Endothelial cell of umbilical vein (primary cell): ENCODE measurements around the gene NTSR1. TPM values are rescaled to one million over a fixed set of nuclear protein-coding genes. Genes with fewer than 3 reads are reported as not detected.

ENCODE experiments used
- BruUV-seq: library from RNA; stranded (reverse); fragments of 400-500 nt; replicated peaks from 2 replicates; lab custom pipeline; 2021; lab: Mats Ljungman, UMichigan
- CTCF ChIA-PET: fragments of 300-600, 350-600 bp; sonication (Branson Sonifier 250); formaldehyde crosslinking; loops from one replicate; lab custom pipeline; 2021; ENCODE audit warnings: antibody characterized with exemption, inconsistent platforms; lab: Charles Lee
- POLR2A ChIA-PET: fragments of 300-600, 350-600 bp; sonication (Branson Sonifier 250); formaldehyde crosslinking; loops from one replicate; lab custom pipeline; 2021; ENCODE audit warnings: antibody characterized with exemption, inconsistent platforms; lab: Charles Lee
- DNase-seq: peaks from one replicate; pipeline ENCODE4 v3.0.0-alpha.2; 2011; ENCODE audit warnings: low read depth, low spot score
- FAIRE-seq: peaks from 2 replicates; lab custom pipeline; 2011; peaks lifted over from hg19 to GRCh38; lab: Jason Lieb, UNC
- H2AFZ ChIP-seq: 2 replicates; pipeline ENCODE4 v1.6.0; 2012; ENCODE audit warnings: low read depth, low read length, control low read depth, inconsistent platforms
- H3K27ac ChIP-seq: 2 replicates; pipeline ENCODE4 v1.5.1; 2011; ENCODE audit warnings: low read depth, mild to moderate bottlenecking, control low read depth, low read length, moderate library complexity; ENCODE audit not compliant: insufficient read depth
- H3K27me3 ChIP-seq, 2 experiments: 2 replicates each; pipeline versions ENCODE4 v1.6.0 to v1.6.1; 2011; ENCODE audit warnings: low read length in 2 of 2, mixed read lengths in 1 of 2; ENCODE audit not compliant: control insufficient read depth in 2 of 2, insufficient read depth in 2 of 2
- H3K36me3 ChIP-seq, 2 experiments: 2 replicates in 1 of 2; 3 replicates in 1 of 2; pipeline ENCODE4 v1.5.1; 2011; ENCODE audit warnings: low read length in 2 of 2, mild to moderate bottlenecking in 1 of 2, moderate library complexity in 1 of 2; ENCODE audit not compliant: control insufficient read depth in 2 of 2, insufficient read depth in 2 of 2; ENCODE audit errors: extremely low read depth in 1 of 2
- H3K4me1 ChIP-seq: 3 replicates; pipeline ENCODE4 v1.5.1; 2011; ENCODE audit warnings: mild to moderate bottlenecking, low read length; ENCODE audit not compliant: control insufficient read depth, insufficient read depth; ENCODE audit errors: extremely low read depth
- H3K4me2 ChIP-seq: 2 replicates; pipeline ENCODE4 v1.6.1; 2011; ENCODE audit warnings: low read length, control low read depth, mixed read lengths; ENCODE audit not compliant: insufficient read depth
- H3K4me3 ChIP-seq, 3 experiments: fragments of 200-600 bp in 1 of 3; sonication (generic), shearing (Covaris generic) in 1 of 3; replicated peaks in 1 of 3; 2 replicates each; pipeline ENCODE4 v1.5.1; 2011 to 2016; ENCODE audit warnings: control low read depth in 3 of 3, low read length in 3 of 3, mild to moderate bottlenecking in 2 of 3, inconsistent platforms in 1 of 3, low read depth in 1 of 3, moderate library complexity in 1 of 3; ENCODE audit not compliant: insufficient read depth in 1 of 3
- H3K79me2 ChIP-seq: 2 replicates; pipeline ENCODE4 v1.6.0; 2012; ENCODE audit warnings: low read length, inconsistent platforms; ENCODE audit not compliant: control insufficient read depth, insufficient read depth
- H3K9ac ChIP-seq: replicated peaks from 2 replicates; pipeline ENCODE3; 2011; ENCODE audit warnings: low read length, control low read depth; ENCODE audit not compliant: insufficient read depth; ENCODE audit errors: extremely low read depth
- H3K9me1 ChIP-seq: replicated peaks from 3 replicates; pipeline ENCODE4 v1.6.0; 2011; ENCODE audit warnings: mild to moderate bottlenecking, low read length; ENCODE audit not compliant: control insufficient read depth, insufficient read depth; ENCODE audit errors: extremely low read depth
- H3K9me3 ChIP-seq: replicated peaks from 2 replicates; pipeline ENCODE4 v1.5.1; 2012; ENCODE audit warnings: low read length, inconsistent platforms; ENCODE audit not compliant: control insufficient read depth, insufficient read depth
- H4K20me1 ChIP-seq: replicated peaks from 2 replicates; pipeline ENCODE3; 2011; ENCODE audit warnings: mild to moderate bottlenecking, low read length; ENCODE audit not compliant: control insufficient read depth, insufficient read depth; ENCODE audit errors: extremely low read depth
- FOS ChIP-seq: IDR thresholded peaks from 2 replicates; pipeline ENCODE4 v1.6.1; 2011; ENCODE audit warnings: mild to moderate bottlenecking, low read length, moderate library complexity, borderline replicate concordance; ENCODE audit not compliant: insufficient read depth
- GATA2 ChIP-seq: IDR thresholded peaks from 2 replicates; pipeline ENCODE4 v1.7.0; 2011; ENCODE audit warnings: low read depth, mild to moderate bottlenecking, moderate library complexity, mixed read lengths, low read length; ENCODE audit not compliant: insufficient read length, insufficient read depth
- JUN ChIP-seq: IDR thresholded peaks from 2 replicates; pipeline ENCODE4 v1.6.1; 2011; ENCODE audit warnings: borderline replicate concordance, low read depth; ENCODE audit not compliant: insufficient read length, insufficient read depth
- MYC ChIP-seq: IDR thresholded peaks from one replicate; pipeline ENCODE4 v1.6.1; 2011; ENCODE audit warnings: mild to moderate bottlenecking, low read depth, low read length
- POLR2A ChIP-seq: IDR thresholded peaks from 2 replicates; pipeline ENCODE4 v1.6.1; 2012; ENCODE audit warnings: low read depth, mild to moderate bottlenecking, control low read depth, low read length
- POLR2AphosphoS5 ChIP-seq: IDR thresholded peaks from 2 replicates; pipeline ENCODE4 v1.6.1; 2012; ENCODE audit warnings: low read depth, mild to moderate bottlenecking, control low read depth, low read length, moderate library complexity; ENCODE audit not compliant: insufficient read depth
- dilution Hi-C: fragments of 300-500 bp; cut with MboI; formaldehyde crosslinking; loops from one replicate; pipeline ENCODE4 v1.15.0; 2019; ENCODE audit warnings: low sequenced_read_pairs; ENCODE audit not compliant: extremely low pct_ligation_motif_present
- intact Hi-C: fragments of 100-400 bp; cut with micrococcal nuclease; formaldehyde crosslinking; loops from one replicate; pipeline ENCODE4 v1.10.0; 2022
- polyA plus RNA-seq, 4 experiments: library from polyadenylated mRNA; depleted of rRNA in 3 of 4; stranded (reverse) in 3 of 4; unstranded in 1 of 4; fragments of >200 nt; gene quantifications; 2 replicates each; pipeline versions ENCODE4 v1.2.1 to v1.2.3, GENCODE V29; 2011 to 2012; ENCODE audit warnings: missing spikeins in 1 of 4
- total RNA-seq: library from RNA; stranded (reverse); gene quantifications from 2 replicates; pipeline ENCODE4 v1.2.3, GENCODE V29; 2021
- TF ChIP-seq, protein P1 (sequence below), 2 donors: IDR thresholded peaks; 1 replicate in 1 of 2; 2 replicates in 1 of 2; pipeline ENCODE4 v1.5.1; 2011; ENCODE audit warnings: low read length in 2 of 2, mild to moderate bottlenecking in 2 of 2, moderate library complexity in 2 of 2, control low read depth in 1 of 2, inconsistent platforms in 1 of 2, low read depth in 1 of 2; ENCODE audit not compliant: insufficient read depth in 1 of 2; ENCODE audit errors: extremely low read depth in 1 of 2
- TF ChIP-seq, protein P2 (sequence below): IDR thresholded peaks from 2 replicates; pipeline ENCODE4 v1.6.1; 2011; ENCODE audit not compliant: insufficient read depth, insufficient read length

The NTSR1 gene
- total and polyA plus RNA-seq, 2 donors (not counting 3 experiments of a cell fraction or from before 2014, with no cell fraction given) = 0.14 to 2.1 TPM

DNA sequence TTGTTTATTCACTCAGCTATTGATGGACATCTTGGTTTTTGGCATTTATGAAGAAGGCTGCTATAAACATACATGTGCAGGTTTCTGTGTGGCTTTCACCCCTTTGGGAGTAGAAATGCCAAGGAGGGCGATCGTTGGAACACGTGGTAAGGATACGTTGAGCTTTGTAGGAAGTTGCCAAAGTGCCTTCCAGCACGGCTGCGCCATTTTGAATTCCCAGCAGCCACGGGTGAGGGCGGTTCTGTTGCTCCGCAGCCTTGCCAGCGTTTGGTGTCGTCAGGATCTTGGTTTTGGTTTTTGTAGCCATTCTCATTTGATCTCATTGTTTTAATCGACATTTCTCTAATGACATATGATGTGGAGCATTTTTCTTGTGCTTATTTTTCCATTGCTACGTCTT, 21.8 kb downstream of the NTSR1 start:
- Histone ChIP-seq H3K9ac (no peak overlapping the region), H2AFZ (no peak overlapping the region), H4K20me1 (no peaks in the 10 kb centered on the region), H3K9me3 (no peaks in the 10 kb centered on the region), H3K79me2 (no peaks in the 10 kb centered on the region), H3K36me3 (no peaks in the 10 kb centered on the region), H3K4me1 (no peaks in the 10 kb centered on the region), H3K9me1 (no peaks in the 10 kb centered on the region), H3K27ac (no peak overlapping the region), H3K4me2 (no peak overlapping the region), H3K4me3 (no peak overlapping the region), H3K27me3 (peaks cover 0 to 2% of the 10 kb centered on the region in 2 experiments)
- dilution Hi-C loops = no loop called here
- POLR2A ChIA-PET = no interaction called here
- no peak for DNase-seq
- intact Hi-C loops = no loop called here
- CTCF ChIA-PET = interaction anchor here (0.7 to 1.8 kb wide), 4 partner anchors 10 to 26 kb away, joined by 3 to 7 read pairs (median 4); partner anchors contain the start of gene NTSR1
- no peak for FAIRE-seq
- BruUV-seq = no TSS peak
- TF ChIP-seq, protein P1, sequence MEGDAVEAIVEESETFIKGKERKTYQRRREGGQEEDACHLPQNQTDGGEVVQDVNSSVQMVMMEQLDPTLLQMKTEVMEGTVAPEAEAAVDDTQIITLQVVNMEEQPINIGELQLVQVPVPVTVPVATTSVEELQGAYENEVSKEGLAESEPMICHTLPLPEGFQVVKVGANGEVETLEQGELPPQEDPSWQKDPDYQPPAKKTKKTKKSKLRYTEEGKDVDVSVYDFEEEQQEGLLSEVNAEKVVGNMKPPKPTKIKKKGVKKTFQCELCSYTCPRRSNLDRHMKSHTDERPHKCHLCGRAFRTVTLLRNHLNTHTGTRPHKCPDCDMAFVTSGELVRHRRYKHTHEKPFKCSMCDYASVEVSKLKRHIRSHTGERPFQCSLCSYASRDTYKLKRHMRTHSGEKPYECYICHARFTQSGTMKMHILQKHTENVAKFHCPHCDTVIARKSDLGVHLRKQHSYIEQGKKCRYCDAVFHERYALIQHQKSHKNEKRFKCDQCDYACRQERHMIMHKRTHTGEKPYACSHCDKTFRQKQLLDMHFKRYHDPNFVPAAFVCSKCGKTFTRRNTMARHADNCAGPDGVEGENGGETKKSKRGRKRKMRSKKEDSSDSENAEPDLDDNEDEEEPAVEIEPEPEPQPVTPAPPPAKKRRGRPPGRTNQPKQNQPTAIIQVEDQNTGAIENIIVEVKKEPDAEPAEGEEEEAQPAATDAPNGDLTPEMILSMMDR (IDR thresholded peaks at IDR 0.05; ENCODE audit: extremely low read depth in 1 of 2, insufficient read depth in 1 of 2, low read depth in 1 of 2, low read length in 2 of 2) = no peak
- no peak for TF ChIP-seq POLR2A
- TF ChIP-seq POLR2AphosphoS5 = no peak
- TF ChIP-seq GATA2 = no peak
- TF ChIP-seq MYC = no peak
- no peak for TF ChIP-seq FOS
- TF ChIP-seq, protein P2, sequence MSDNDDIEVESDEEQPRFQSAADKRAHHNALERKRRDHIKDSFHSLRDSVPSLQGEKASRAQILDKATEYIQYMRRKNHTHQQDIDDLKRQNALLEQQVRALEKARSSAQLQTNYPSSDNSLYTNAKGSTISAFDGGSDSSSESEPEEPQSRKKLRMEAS = no peak
- TF ChIP-seq JUN = no peak
